Measurements from ENCODE around the gene RBP3.

The RBP3 gene

GRCh38 chr10:47337310-47337709 is 10.9 kb upstream of the RBP3 start:
- no peak for DNase-seq

- DNase-seq, result no peak
These were observed 8.9 kb upstream of the RBP3 start for GRCh38 chr10:47339186-47339735.

DNA sequence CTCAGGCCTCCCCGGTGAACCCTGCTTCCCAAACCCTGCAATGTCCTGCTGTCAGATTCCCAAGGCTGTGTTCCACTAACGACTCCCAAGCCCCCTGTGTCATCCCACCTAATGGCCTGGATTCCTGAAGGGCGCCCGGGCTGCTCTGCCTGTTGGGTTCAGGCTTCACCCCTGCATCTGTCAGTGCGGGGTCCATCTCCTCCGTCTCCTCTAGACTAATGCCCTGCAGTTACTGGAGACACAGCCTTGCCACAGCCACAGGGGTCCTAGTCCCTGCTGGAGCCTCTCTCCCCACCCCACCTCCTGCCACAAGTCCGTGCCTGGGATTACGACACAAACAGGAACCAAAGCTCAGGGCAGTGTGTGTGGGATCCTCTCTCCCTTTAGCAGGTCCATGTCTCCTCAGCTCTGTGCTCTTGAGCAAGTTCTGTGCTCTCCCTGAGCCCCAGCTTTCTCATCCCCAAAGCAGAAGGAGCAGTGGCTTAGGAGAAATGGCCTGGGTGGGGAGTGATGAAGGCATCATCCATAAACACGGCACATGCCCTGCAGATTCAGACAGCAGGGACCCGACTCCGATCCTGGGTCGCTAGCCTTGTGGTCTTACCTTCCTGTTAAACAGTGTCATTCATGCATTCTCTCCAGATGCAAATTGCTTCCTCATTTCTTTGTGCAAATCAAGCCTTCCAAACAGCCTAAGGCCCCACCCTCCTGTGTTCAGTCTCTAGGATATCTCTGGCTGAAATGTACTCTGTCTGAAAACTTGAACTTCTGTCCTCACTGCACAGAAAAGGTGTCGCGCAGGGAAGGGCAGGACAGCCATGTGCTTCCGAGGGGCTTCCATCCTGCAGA is 8.2 kb upstream of the RBP3 start:
- no peak for DNase-seq

- DNase-seq, result peak; percentile 78
These were observed 7.5 kb upstream of the RBP3 start for GRCh38 chr10:47340608-47341170.

DNA sequence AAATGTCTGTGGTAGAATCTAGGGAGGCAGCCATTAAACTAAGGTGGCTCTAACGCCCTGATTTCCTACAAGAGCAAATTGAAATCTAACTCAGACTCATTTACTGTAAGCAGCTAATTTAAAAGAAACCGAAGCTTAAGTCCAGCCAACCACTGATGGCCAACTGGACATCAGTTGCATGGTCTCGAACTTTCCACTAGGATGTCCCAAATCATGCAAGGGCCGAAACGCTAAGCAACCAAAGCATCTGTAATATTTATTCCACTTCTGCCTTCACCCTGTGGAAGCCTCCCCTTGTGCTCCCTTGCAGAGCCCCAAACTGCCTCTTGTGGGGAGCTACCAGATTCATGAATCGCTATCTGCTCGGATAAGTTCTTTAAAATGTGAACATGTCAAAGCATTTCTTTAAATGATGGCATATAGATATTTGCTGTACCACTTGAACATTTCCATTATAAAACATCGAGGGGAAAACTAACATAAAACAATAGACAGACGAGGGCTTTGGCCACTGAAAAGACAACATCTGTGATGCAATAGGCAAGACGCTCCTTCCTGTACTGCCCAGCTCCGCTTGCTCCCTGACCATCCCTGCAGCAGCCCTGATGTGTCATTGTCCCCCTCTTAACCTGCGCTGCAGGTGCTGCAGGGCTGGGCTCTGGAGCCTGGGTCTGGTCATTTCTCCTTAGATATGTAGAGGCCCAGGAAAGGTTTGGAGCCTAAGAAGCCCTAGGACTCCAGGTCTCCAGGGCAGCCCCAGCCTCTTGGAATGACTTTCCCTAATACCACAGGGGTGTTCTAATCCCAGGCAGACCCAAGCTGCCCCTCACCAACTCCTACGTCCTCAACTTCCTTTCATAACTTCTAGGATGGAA is 2.9 kb upstream of the RBP3 start:
- no peak for DNase-seq

GRCh38 chr10:47346581-47347302 is 1.4 kb upstream of the RBP3 start:
- no peak for DNase-seq

DNA sequence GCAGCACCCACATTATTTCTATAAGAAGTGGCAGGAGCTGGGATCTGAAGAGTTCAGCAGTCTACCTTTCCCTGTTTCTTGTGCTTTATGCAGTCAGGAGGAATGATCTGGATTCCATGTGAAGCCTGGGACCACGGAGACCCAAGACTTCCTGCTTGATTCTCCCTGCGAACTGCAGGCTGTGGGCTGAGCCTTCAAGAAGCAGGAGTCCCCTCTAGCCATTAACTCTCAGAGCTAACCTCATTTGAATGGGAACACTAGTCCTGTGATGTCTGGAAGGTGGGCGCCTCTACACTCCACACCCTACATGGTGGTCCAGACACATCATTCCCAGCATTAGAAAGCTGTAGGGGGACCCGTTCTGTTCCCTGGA is 874 bp upstream of the RBP3 start:
- no peak for DNase-seq

GRCh38 chr10:47348661-47349470 is 703 bp downstream of the RBP3 start:
- peak; percentile 22 for DNase-seq

DNA sequence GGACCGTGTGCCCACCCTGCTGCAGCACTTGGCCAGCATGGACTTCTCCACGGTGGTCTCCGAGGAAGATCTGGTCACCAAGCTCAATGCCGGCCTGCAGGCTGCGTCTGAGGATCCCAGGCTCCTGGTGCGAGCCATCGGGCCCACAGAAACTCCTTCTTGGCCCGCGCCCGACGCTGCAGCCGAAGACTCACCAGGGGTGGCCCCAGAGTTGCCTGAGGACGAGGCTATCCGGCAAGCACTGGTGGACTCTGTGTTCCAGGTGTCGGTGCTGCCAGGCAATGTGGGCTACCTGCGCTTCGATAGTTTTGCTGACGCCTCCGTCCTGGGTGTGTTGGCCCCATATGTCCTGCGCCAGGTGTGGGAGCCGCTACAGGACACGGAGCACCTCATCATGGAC is 1.4 kb downstream of the RBP3 start:
- DNase-seq, result peak; percentile 22

DNA sequence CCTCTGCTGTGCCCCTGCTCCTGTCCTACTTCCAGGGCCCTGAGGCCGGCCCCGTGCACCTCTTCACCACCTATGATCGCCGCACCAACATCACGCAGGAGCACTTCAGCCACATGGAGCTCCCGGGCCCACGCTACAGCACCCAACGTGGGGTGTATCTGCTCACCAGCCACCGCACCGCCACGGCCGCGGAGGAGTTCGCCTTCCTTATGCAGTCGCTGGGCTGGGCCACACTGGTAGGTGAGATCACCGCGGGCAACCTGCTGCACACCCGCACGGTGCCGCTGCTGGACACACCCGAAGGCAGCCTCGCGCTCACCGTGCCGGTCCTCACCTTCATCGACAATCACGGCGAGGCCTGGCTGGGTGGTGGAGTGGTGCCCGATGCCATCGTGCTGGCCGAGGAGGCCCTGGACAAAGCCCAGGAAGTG is 1.8 kb downstream of the RBP3 start:
- peak; percentile 16 for DNase-seq

DNA sequence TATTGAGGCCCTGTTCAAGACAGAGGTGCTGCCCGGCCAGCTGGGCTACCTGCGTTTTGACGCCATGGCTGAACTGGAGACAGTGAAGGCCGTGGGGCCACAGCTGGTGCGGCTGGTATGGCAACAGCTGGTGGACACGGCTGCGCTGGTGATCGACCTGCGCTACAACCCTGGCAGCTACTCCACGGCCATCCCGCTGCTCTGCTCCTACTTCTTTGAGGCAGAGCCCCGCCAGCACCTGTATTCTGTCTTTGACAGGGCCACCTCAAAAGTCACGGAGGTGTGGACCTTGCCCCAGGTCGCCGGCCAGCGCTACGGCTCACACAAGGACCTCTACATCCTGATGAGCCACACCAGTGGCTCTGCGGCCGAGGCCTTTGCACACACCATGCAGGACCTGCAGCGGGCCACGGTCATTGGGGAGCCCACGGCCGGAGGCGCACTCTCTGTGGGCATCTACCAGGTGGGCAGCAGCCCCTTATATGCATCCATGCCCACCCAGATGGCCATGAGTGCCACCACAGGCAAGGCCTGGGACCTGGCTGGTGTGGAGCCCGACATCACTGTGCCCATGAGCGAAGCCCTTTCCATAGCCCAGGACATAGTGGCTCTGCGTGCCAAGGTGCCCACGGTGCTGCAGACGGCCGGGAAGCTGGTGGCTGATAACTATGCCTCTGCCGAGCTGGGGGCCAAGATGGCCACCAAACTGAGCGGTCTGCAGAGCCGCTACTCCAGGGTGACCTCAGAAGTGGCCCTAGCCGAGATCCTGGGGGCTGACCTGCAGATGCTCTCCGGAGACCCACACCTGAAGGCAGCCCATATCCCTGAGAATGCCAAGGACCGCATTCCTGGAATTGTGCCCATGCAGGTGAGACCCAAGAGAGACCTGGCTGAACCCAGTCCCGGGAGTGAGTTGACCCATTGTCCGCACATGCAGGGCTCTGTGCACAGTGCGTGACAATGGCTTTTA is 2.8 kb downstream of the RBP3 start:
- DNase-seq, result peak; percentile 21

DNA sequence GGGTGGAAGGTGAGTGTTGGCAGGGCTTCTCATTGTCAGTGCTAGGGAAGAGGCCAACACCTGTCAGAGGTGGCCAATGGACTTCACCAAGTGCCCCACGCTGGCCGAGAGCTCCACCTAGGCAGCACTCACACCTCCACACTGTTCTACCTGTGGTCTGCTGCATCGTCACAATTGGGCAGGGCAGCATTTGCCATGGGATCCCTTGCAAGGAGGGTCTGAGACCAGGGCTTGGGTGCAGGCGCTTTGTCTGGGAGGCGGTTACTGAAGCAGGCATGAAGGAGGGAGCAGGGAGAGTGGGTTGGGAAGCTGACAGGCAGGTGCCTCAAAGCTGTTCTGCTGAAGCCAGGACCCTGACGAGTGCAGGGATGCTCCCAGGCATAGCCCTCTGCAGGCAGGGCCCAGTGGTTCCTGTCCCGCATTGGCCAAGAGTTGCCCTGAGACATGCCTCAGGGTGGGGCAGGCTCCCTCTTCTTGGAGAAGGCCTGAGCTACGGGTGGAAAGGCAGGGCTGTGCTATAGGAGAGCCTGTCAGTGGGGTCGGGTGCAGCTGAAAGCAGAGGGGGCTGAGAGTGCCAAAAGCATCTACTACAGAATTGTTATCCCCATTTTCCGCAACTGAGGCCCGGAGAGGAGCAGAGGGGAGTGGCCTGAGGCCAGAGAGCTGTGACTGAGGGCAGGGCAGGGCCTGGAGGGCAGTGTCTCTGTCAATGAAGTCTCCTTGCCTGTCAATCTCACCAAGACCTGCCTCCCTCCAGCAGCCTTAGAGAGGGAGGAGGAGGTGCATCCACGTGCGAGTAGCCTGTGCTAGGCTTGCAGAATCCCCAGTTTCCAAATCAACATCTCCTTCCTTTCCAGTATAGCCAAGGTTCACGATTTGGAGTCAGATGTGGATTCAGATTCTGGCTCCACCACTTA is 4.0 kb downstream of the RBP3 start:
- peak; percentile 27 for DNase-seq

- peak; percentile 11 for DNase-seq
These were observed 5.2 kb downstream of the RBP3 start for GRCh38 chr10:47353351-47353750.

- DNase-seq, result peak; percentile 17
These were observed 6.0 kb downstream of the RBP3 start for GRCh38 chr10:47354165-47354564.

- DNase-seq, result no peak
These were observed 6.7 kb downstream of the RBP3 start for GRCh38 chr10:47354900-47355299.

DNA sequence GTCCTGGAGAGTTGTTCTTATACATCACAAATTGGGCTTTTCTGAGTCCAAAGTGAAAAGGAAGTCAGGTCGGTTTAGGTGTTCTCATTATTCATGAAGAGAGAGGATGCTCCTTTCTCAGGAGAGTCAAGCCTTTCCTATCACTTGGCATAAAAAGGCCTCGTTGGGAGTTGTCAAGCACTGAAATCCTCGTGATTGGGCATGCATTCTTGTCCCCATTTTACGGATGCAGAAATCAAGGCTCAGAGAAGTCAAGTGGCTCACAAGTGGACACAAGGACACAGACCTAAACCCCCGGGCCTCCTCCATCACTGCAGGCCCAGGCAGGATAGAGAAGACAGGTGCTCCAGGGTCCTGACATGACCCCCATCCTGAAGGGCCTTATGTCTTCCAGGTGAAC is 8.5 kb downstream of the RBP3 start:
- DNase-seq, result no peak

DNA sequence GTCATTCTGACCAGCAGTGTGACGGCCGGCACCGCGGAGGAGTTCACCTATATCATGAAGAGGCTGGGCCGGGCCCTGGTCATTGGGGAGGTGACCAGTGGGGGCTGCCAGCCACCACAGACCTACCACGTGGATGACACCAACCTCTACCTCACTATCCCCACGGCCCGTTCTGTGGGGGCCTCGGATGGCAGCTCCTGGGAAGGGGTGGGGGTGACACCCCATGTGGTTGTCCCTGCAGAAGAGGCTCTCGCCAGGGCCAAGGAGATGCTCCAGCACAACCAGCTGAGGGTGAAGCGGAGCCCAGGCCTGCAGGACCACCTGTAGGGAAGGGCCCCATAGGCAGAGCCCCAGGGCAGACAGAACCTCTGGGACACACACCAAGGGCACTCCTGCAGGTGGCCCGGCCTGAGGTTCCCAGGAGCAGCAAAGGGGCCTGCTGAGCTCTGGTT is 9.0 kb downstream of the RBP3 start:
- DNase-seq, result no peak

DNA sequence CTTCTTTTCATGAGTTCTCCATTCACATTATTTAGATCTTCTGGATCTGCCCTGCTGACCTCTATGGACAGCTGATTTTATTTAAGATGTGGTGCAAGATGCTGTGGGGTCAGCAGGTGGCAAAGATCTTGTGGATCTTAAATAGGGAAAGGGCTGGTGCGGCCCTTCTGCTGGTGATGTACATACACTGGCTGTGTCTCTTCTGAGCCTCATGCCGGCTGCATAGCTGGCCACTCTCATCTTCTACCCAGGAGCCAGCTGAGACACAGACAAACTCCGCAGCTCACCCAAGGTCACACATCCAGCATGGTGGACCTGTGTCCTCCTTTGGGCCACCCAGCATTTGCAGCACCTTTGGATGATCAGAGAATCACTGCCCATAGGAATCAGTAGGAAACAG is 9.7 kb downstream of the RBP3 start:
- DNase-seq, result no peak

- peak; percentile 14 for DNase-seq
These were observed 10.3 kb downstream of the RBP3 start for GRCh38 chr10:47358457-47358856.

Data from activated CD4-positive, CD25-positive, alpha-beta regulatory T cell treated with anti-CD3 and anti-CD28 coated beads, Interleukin-2, amount 50 U/mL, for 72 hours (primary cell).